Tibial nerve (tissue), 4 donors: Measurements from ENCODE around the gene SNTB2.

ENCODE experiments used
- CTCF ChIP-seq, 5 experiments: fragments of 200-600 bp in 3 of 5; fragments of 450-650 bp in 2 of 5; sonication (generic) in 3 of 5; IDR thresholded peaks; one replicate each; pipeline ENCODE4 v1.5.1; 2016 to 2019; ENCODE audit warnings: antibody characterized with exemption in 5 of 5, mild to moderate bottlenecking in 3 of 5, moderate library complexity in 2 of 5
- EP300 ChIP-seq, 2 donors: sonication (generic); formaldehyde crosslinking; IDR thresholded peaks; one replicate each; pipeline ENCODE4 v1.6.1; 2017; ENCODE audit warnings: antibody characterized with exemption in 2 of 2, mild to moderate bottlenecking in 1 of 2
- POLR2A ChIP-seq, 2 donors: fragments of 450-650 bp; IDR thresholded peaks; one replicate each; pipeline ENCODE4 v1.6.1; 2017; ENCODE audit warnings: antibody characterized with exemption in 2 of 2, mild to moderate bottlenecking in 2 of 2, moderate library complexity in 2 of 2

- TF ChIP-seq CTCF (IDR thresholded peaks at IDR 0.05) (no peak), EP300 (IDR thresholded peaks at IDR 0.05) (no peak), POLR2A (IDR thresholded peaks at IDR 0.05) (no peak)
Measured at GRCh38 chr16:69277413-69277812, 90.4 kb downstream of the SNTB2 start.
